ENCODE data around the gene HMGN4.

DNA sequence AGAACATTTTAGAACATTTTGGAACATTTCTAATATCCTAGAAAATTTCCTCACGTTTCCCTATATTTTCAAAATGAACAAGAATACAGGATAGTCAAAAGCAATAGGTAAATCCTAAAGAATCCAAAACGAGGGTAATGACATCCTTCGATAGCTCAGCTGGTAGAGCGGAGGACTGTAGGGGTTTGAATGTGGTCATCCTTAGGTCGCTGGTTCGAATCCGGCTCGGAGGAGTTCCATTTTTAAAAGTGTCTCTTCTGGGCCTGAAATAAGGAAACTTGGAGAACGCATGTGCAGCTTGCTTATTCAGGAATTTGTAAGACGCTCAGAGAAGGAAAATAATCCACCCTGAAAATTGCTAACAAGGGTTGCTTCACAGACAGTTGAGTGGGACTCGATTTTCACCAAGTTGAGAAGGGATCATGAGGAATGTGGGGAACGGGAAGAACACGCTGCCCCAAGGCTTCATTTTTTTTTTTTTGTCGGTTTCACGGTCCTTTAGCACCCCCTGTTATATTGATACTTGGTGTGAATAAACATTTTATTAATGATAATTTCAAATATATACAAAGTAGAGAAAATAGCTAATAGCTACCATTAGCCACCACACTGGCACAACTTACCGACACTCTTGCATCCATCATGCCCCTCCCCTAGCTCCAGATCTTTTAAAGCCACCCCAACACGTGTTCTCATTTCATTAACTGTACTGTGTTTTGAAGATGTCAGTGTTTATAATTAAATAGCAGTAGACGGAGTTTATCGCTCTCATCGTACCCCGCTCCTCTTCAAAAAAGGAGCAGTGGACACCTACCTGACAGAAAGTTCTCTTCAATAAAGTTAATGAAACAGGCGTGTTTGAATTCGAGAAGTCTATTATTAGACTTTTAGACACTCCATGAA is 56.8 kb downstream of the HMGN4 start:
- TF ChIP-seq CTCF (conservative IDR thresholded peaks at IDR 0.05; ENCODE audit: low read depth, low read length) (no peak), EZH2 (IDR thresholded peaks at IDR 0.05; ENCODE audit: low read length, unreplicated experiment) (no peak), EZH2phosphoT487 (IDR thresholded peaks at IDR 0.05; ENCODE audit: borderline replicate concordance, low read length) (no peak)
